Activated naive CD4-positive, alpha-beta T cell treated with anti-CD3 and anti-CD28 coated beads, Interleukin-2, amount 10 ng/mL, durations not matched to agents 7 days and 5 days (primary cell): Measurements from ENCODE around the gene C1QTNF9.
"Not testable (repeated sequence)": the region's sequence is repeated elsewhere in the genome, so short reads cannot be mapped to it uniquely, and the experiment has no call there.

Experiments
- CTCF ChIA-PET: fragments of 350-600 bp; sonication (Branson Sonifier 250); formaldehyde crosslinking; loops from one replicate; lab custom pipeline; 2021; ENCODE audit warnings: antibody characterized with exemption; lab: Charles Lee
- DNase-seq: peaks from one replicate; pipeline ENCODE4 v3.0.0-alpha.2; 2020
- H3K27ac Mint-ChIP-seq: one replicate; pipeline ENCODE4 v1.8.0; 2021; ENCODE audit warnings: mild to moderate bottlenecking, moderate library complexity, mixed read lengths
- H3K27me3 Mint-ChIP-seq: one replicate; pipeline ENCODE4 v1.8.0; 2021; ENCODE audit warnings: mild to moderate bottlenecking, mixed read lengths
- H3K36me3 Mint-ChIP-seq: one replicate; pipeline ENCODE4 v1.8.0; 2021; ENCODE audit warnings: mixed read lengths
- H3K4me1 Mint-ChIP-seq: one replicate; pipeline ENCODE4 v1.8.0; 2021; ENCODE audit warnings: mixed read lengths
- H3K4me3 Mint-ChIP-seq: one replicate; pipeline ENCODE4 v1.8.0; 2021; ENCODE audit warnings: mild to moderate bottlenecking, moderate library complexity, mixed read lengths
- H3K9me3 Mint-ChIP-seq: one replicate; pipeline ENCODE4 v1.8.0; 2021; ENCODE audit warnings: mixed read lengths

The C1QTNF9 gene

DNA sequence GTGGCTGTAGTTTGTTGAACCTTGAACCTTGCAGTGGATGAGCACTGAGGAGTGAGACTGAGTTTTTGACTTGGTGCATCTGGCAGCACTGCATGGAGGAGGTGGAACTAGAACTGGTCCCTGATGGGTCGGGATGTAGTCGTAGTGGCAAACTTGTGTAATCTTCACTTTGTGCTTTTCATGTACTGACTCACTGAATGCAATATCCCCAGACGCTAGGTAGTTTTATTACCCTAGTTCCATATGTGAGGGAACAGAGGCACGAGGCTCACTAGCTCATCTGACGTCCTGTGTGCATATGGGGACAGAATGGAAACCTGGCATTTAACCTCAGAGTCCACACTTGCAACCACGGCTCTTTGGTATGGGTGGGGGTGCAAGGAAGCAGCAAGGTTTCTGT, 10.3 kb downstream of the C1QTNF9 start:
- H3K27me3 Mint-ChIP-seq = peaks cover 18% of the 10 kb centered on the region
- H3K4me3 Mint-ChIP-seq, H3K36me3 Mint-ChIP-seq, CTCF ChIA-PET, H3K9me3 Mint-ChIP-seq, DNase-seq, H3K27ac Mint-ChIP-seq, H3K4me1 Mint-ChIP-seq: not testable (repeated sequence)

DNA sequence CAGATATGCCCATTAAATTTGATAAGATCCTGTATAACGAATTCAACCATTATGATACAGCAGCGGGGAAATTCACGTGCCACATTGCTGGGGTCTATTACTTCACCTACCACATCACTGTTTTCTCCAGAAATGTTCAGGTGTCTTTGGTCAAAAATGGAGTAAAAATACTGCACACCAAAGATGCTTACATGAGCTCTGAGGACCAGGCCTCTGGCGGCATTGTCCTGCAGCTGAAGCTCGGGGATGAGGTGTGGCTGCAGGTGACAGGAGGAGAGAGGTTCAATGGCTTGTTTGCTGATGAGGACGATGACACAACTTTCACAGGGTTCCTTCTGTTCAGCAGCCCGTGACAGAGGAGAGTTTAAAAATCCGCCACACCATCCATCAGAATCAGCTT, 12.0 kb downstream of the C1QTNF9 start:
- H3K36me3 Mint-ChIP-seq, H3K4me3 Mint-ChIP-seq, H3K4me1 Mint-ChIP-seq, DNase-seq, H3K27ac Mint-ChIP-seq, H3K27me3 Mint-ChIP-seq, H3K9me3 Mint-ChIP-seq: not testable (repeated sequence)
- CTCF ChIA-PET = interaction anchor here (1.1 kb wide), 1 partner anchor 11 kb away, joined by 3 read pairs; no protein-coding TSS in a partner anchor

DNA sequence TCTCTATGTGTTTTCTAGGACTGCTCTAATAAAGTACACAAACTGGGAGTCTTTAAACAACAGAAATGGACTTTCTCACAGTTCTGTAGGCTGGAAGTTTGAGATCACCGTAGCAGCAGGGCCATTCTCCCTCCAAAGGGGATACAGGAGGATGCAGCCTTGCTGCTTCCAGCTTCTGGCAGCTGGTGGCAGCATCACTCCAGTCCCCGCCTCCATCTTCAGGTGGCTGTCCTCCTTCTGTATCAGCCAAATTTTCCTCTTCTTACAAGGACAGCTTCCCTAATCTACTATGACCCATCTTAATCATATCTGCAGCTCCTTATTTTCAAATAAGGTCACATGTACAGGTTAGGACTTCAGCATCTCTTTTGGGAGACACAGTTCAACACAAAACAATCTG, 13.1 kb downstream of the C1QTNF9 start:
- CTCF ChIA-PET = interaction anchor here (1.1 kb wide), 1 partner anchor 10 kb away, joined by 3 read pairs; no protein-coding TSS in a partner anchor
- H3K4me1 Mint-ChIP-seq, H3K36me3 Mint-ChIP-seq, H3K4me3 Mint-ChIP-seq, H3K27ac Mint-ChIP-seq, DNase-seq, H3K9me3 Mint-ChIP-seq: not testable (repeated sequence)
- peaks cover 16% of the 10 kb centered on the region for H3K27me3 Mint-ChIP-seq

DNA sequence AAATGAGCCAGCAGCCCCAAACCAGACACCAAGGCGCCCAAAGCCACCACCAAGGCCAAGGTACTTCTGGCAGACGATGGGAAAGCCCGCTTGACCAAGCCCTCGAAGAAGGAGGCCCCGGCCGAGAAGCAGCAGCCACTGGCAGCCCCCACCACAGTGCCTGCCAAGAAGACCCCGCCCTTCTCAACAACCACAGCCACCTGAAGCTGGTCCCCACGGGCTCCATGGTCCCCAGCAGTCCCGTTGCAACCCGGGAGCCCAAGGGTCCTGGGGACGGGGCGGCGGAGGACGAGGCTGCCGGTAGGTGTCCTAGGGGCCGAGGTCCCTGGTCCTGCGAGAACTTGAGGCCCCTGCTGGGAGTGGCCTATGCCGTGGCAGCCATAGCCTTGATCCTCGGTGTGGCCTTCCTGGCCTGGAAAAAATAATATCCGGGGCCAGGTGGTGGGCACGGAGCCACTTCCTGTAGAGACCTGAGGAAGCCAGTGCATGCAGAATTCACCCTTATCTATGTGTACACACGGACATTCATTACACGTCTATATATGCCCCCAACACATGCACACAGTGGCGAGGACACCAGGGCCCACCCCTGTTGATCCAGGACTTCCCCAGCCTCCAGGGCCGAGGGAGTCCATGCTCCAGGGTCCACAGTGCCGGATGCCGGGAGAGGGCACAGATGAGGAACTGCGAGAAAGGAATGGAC, 13.8 kb downstream of the C1QTNF9 start:
- Mint-ChIP-seq H3K9me3 (no peaks in the 10 kb centered on the region), H3K27ac (no peak overlapping the region), H3K4me3 (no peak overlapping the region), H3K27me3 (peaks cover 23% of the 10 kb centered on the region), H3K36me3 (no peaks in the 10 kb centered on the region), H3K4me1 (no peaks in the 10 kb centered on the region)
- no peak for DNase-seq
- CTCF ChIA-PET = no interaction called here

DNA sequence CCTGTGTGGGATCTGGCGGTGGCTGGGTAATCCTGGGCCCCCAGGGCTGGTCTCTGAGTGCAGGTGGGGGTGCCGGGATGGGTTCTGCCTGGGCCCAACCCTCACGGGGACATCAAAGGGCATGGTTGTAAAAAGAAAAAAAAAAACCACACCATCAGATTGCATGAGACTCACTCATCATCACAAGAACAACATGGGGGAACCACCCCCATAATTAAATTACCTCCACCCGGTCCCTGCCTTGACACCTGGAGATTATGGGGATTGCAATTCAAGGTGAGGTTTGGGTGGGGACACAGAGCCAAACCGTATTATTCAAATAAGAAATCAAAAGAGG, 14.3 kb downstream of the C1QTNF9 start:
- H3K4me3 Mint-ChIP-seq = no peak overlapping the region
- H3K9me3 Mint-ChIP-seq = no peaks in the 10 kb centered on the region
- CTCF ChIA-PET = no interaction called here
- DNase-seq = no peak
- no peak overlapping the region for H3K27ac Mint-ChIP-seq
- H3K27me3 Mint-ChIP-seq = peaks cover 29% of the 10 kb centered on the region
- H3K36me3 Mint-ChIP-seq = no peaks in the 10 kb centered on the region
- no peaks in the 10 kb centered on the region for H3K4me1 Mint-ChIP-seq

DNA sequence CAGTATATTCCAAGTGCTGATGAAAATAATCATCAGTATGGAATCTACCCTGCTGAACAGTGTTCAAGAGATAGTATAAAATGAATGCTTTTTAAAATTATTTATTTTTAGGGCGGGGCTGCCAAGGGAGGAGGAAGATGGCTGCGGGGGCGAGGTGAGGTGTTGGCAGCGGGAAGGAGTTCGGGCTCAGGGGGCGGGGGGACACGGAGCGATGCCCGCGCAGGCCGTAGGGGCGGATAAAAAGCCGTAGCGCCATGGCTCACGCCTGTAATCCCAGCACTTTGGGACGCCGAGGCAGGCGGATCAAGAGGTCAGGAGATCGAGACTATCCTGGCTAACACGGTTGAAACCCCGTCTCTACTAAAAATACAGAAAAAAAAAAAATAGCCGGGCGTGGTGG, 18.2 kb downstream of the C1QTNF9 start:
- DNase-seq, H3K4me1 Mint-ChIP-seq, H3K9me3 Mint-ChIP-seq, CTCF ChIA-PET, H3K27ac Mint-ChIP-seq, H3K4me3 Mint-ChIP-seq, H3K36me3 Mint-ChIP-seq: not testable (repeated sequence)
- peaks cover 36% of the 10 kb centered on the region for H3K27me3 Mint-ChIP-seq

DNA sequence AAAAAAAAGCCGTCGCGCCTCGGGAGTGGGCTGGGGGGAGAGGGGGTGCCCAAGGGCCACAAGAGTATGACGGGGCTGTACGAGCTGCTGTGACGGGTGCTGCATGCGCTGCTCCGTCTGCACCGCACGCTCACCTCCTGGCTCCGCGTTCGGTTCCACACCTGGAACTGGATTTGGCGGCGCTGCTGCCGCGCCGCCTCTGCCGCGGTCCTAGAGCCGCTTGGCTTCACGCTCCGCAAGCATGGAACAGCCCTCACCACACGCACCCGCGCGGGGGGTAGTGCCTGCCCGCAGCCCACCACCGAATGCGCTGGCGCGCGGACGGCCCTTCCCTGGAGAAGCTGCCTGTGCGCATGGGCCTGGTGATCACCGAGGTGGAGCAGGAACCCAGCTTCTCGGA, 18.8 kb downstream of the C1QTNF9 start:
- H3K36me3 Mint-ChIP-seq = no peaks in the 10 kb centered on the region
- CTCF ChIA-PET = interaction anchor here (0.6 kb wide), 1 partner anchor 102 kb away, joined by 3 read pairs; no protein-coding TSS in a partner anchor
- H3K4me1 Mint-ChIP-seq = no peaks in the 10 kb centered on the region
- DNase-seq = no peak
- H3K4me3 Mint-ChIP-seq = no peak overlapping the region
- peaks cover 32% of the 10 kb centered on the region for H3K27me3 Mint-ChIP-seq
- H3K9me3 Mint-ChIP-seq = no peaks in the 10 kb centered on the region
- H3K27ac Mint-ChIP-seq = no peak overlapping the region

DNA sequence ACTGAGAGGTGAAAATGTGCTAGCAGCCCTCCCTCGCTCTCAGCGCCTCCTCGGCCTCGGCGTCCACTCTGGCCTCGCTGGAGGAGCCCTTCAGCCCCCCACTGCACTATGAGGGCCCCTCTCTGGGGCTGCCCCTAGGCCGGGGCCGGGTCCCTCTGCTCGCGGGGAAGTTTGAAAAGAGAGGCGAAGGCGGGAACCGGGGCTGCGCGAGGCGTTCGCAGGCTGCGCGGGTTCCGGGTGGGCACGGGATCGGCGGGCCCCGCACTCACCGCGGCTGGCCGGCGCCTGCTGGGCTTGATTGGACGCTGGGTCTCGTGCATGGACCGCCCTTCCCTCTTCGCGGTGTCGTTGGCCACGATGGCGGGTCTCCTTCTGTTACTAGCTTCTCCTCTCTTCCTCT, 29.3 kb downstream of the C1QTNF9 start:
- H3K9me3 Mint-ChIP-seq = no peaks in the 10 kb centered on the region
- H3K27me3 Mint-ChIP-seq = peaks cover 18% of the 10 kb centered on the region
- no peak for DNase-seq
- no peak overlapping the region for H3K4me3 Mint-ChIP-seq
- H3K27ac Mint-ChIP-seq = no peak overlapping the region
- no peaks in the 10 kb centered on the region for H3K36me3 Mint-ChIP-seq
- CTCF ChIA-PET = no interaction called here
- H3K4me1 Mint-ChIP-seq = no peaks in the 10 kb centered on the region

DNA sequence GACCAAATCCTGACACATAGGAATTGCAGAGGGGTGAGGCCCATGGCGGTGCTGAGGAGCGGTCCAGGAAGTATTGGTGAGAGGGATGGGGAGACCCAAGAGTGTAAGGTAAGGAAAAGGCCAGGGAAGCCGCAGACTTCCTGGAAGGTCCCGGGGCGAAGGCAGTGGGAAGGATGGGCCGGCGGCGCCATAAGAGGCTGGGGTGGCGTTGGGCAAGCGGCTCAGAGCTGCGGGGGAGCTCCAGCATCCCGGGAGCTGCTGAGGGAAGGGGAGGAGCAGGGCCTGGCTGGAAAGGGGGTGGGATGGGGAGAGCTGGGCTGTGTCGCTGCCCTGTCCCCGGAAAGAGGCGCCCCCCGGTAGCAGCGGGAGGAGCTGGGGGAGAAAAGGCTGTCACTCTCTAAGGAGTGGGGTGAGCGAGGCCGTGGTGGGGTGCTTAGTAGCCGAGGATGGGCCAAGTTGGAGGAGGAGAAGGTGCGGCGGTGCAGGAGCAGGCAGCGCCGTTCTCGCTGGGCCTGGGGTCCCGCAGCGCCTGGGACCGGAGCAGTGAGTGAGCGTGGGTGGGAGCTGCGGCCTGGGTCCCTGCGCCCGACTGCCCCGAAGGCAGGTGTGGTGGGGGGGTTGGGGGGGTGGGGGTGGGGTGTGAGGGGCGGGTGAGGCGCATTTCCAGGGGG, 30.7 kb downstream of the C1QTNF9 start:
- no peaks in the 10 kb centered on the region for H3K9me3 Mint-ChIP-seq
- no peaks in the 10 kb centered on the region for H3K36me3 Mint-ChIP-seq
- DNase-seq = no peak
- H3K4me3 Mint-ChIP-seq = no peak overlapping the region
- H3K27ac Mint-ChIP-seq = no peak overlapping the region
- peaks cover 18% of the 10 kb centered on the region for H3K27me3 Mint-ChIP-seq
- no peaks in the 10 kb centered on the region for H3K4me1 Mint-ChIP-seq
- CTCF ChIA-PET = no interaction called here

DNA sequence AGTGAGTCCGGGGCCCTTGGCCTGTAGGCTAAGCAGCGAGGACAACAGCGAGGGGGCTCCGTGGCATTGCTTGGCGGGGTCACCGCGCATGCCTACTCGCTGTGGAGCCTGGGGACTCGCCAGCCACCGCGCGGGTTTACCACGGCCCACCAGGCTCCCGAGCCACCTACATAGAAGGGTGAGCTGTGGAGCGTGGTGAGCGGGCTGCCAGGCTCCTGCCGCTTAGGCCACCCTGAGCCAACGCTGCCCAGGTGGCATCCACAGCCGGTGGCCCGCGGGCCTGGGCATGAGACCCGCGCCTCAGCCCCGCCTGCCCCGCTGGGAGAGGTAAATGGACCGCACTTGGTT, 31.2 kb downstream of the C1QTNF9 start:
- CTCF ChIA-PET = no interaction called here
- Mint-ChIP-seq H3K4me3 (no peak overlapping the region), H3K27ac (no peak overlapping the region), H3K36me3 (no peaks in the 10 kb centered on the region), H3K4me1 (no peaks in the 10 kb centered on the region), H3K9me3 (no peaks in the 10 kb centered on the region), H3K27me3 (peaks cover 18% of the 10 kb centered on the region)
- no peak for DNase-seq

DNA sequence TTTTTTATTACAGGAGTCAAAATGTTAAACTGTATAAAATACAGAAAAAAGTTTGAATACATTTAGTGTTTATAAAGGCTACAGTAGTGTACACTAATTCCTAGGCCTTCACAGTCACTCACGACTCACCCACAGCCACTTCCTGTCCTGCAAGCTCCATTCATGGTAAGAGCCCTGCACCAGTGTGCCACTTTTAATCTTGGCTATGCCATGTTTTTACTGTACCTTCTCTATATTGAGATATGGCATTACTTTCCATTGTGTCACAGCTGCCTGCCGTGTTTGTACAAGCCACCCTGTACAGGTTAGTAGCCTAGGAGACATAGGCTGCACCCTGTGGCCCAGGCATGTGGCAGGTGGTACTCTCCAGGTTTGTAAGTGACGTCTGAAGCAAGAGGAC, 32.1 kb downstream of the C1QTNF9 start:
- Mint-ChIP-seq H3K36me3 (no peaks in the 10 kb centered on the region), H3K4me3 (no peak overlapping the region), H3K27me3 (peaks cover 22% of the 10 kb centered on the region), H3K27ac (no peak overlapping the region), H3K4me1 (no peaks in the 10 kb centered on the region), H3K9me3 (peaks cover under 1% of the 10 kb centered on the region)
- DNase-seq = no peak
- CTCF ChIA-PET = interaction anchor here (0.6 kb wide), 1 partner anchor 32 kb away, joined by 3 read pairs; no protein-coding TSS in a partner anchor

DNA sequence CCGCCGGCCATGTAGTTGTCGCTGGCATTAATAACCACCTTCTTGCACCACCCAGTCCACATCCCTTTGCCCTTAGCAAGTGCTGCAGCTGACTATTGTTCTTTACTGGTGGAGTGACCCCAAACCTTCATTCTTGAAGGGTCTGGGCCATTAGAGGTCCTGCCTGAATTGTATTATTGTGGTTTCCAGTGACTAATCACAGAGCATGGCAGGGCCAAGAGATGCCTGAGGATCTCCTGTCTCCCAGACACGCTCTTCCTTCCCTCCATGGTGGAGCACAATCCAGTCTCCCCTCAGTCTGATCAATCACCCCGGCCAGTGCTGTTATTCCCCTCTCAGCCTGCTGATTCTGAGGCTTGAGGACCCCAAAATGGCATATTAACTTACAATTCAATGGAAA, 39.0 kb downstream of the C1QTNF9 start:
- CTCF ChIA-PET = no interaction called here
- no peaks in the 10 kb centered on the region for H3K36me3 Mint-ChIP-seq
- no peak for DNase-seq

DNA sequence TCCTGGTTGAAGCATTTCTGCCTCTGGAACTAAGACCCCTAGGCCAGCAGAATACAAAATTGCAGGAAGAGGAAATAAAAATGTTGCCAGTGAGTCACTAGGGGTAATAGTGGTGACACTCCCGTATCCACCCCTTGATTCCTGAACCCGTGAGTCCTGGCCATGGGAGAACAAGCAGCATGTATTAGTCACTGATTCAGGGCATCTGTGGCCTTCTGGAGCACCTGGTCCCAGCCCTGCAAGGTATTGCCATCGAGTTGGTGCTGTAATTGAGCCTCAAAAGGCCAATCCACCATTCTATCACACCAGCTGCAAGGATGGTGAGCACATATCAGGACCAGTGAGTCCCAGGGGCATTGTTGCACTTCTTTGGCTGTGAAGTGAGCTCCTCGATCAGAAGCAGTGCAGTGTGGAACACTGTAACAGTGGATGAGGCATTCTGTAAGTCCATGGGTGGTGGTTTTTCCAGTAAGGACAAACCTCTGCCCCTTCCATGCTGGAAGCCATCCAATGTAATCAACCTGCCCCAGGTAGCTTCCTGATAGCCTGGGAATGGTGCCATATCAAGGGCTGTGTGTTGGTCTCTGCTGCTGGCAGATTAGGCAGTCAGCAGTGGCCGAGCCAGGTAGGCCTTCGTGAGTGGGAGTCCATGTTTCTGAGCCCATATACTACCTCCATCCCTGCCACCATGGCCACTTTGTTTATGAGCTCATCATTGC, 39.6 kb downstream of the C1QTNF9 start:
- Mint-ChIP-seq H3K36me3 (no peaks in the 10 kb centered on the region), H3K27ac (no peak overlapping the region), H3K27me3 (peaks cover 7% of the 10 kb centered on the region), H3K4me3 (no peak overlapping the region), H3K9me3 (peaks cover 1% of the 10 kb centered on the region), H3K4me1 (no peaks in the 10 kb centered on the region)
- DNase-seq = no peak
- CTCF ChIA-PET = no interaction called here

More for the DNA sequence above, 39.0 kb downstream of the C1QTNF9 start:
- Mint-ChIP-seq H3K9me3 (peaks cover 1% of the 10 kb centered on the region), H3K27me3 (peaks cover 7% of the 10 kb centered on the region), H3K4me3 (no peak overlapping the region), H3K27ac (no peak overlapping the region), H3K4me1 (no peaks in the 10 kb centered on the region)

DNA sequence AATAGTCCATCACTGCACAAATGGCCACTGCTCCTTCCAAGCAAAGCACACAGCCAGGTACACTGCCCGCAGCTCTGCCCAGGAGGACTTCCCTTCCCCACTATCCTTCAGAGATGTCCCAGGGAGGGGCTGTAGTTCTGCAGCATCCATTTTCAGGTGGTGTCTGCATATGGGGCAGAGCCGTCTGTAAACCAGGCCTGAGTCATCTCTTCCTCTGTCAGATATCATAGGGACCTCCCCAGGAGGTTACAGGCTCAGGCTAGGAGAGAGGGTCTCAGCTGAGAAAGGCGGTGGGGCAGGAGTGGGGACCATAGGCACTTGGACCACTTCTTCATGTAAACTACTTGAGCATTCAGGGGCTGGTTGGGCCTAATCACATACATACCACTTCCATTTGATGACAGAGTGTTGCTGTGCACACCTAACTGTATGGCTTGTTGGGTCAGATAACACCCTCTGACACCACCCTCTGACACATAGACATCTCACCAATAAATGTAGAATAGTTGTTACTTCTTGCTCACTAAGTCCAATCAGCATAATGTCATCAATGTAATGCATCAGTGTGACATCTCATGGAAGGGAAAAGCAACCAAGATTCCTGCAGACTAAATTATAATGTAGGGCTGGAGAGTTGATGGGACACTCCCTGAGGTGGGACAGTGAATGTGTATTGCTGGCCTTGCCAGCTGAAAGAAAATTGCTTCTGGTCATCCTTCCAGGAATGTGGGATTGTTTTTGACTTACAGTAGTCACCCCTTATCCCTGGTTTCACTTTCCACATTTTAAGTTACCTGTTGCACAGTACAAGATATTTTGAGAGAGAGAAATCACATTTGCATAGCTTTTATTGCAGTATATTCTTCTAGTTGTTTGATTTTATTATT, 40.6 kb downstream of the C1QTNF9 start:
- H3K9me3 Mint-ChIP-seq, CTCF ChIA-PET, H3K36me3 Mint-ChIP-seq, H3K27me3 Mint-ChIP-seq, H3K27ac Mint-ChIP-seq, H3K4me3 Mint-ChIP-seq, H3K4me1 Mint-ChIP-seq, DNase-seq: not testable (repeated sequence)
